Measurements from ENCODE around the gene KCNG2.
"Not testable (repeated sequence)": the region's sequence is repeated elsewhere in the genome, so short reads cannot be mapped to it uniquely, and the experiment has no call there.

The KCNG2 gene

GRCh38 chr18:79873449-79874110 lies 75.8 kb downstream of the KCNG2 start:
- DNase-seq = no peak

GRCh38 chr18:79874553-79875530 lies 77.1 kb downstream of the KCNG2 start:
- no peak for DNase-seq

- DNase-seq = no peak
Measured at GRCh38 chr18:79875531-79875919, 77.8 kb downstream of the KCNG2 start.

- DNase-seq = no peak
Measured at GRCh38 chr18:79875931-79876461, 78.3 kb downstream of the KCNG2 start.

GRCh38 chr18:79876497-79876896 lies 78.8 kb downstream of the KCNG2 start:
- DNase-seq = no peak

GRCh38 chr18:79877163-79878091 lies 79.7 kb downstream of the KCNG2 start:
- DNase-seq = no peak

- not testable (repeated sequence) for DNase-seq
Measured at GRCh38 chr18:79878246-79878645, 80.5 kb downstream of the KCNG2 start.

- no peak for DNase-seq
Measured at GRCh38 chr18:79878741-79879378, 81.1 kb downstream of the KCNG2 start.

GRCh38 chr18:79879566-79879965 lies 81.8 kb downstream of the KCNG2 start:
- no peak for DNase-seq

GRCh38 chr18:79881695-79882094 lies 84.0 kb downstream of the KCNG2 start:
- no peak for DNase-seq

- DNase-seq = no peak
Measured at GRCh38 chr18:79882522-79883241, 84.9 kb downstream of the KCNG2 start.

GRCh38 chr18:79883461-79884293 lies 85.9 kb downstream of the KCNG2 start:
- DNase-seq = no peak

- DNase-seq = no peak
Measured at GRCh38 chr18:79884294-79884962, 86.7 kb downstream of the KCNG2 start.

- DNase-seq = no peak
Measured at GRCh38 chr18:79884963-79885728, 87.4 kb downstream of the KCNG2 start.

- no peak for DNase-seq
Measured at GRCh38 chr18:79887181-79888000, 89.7 kb downstream of the KCNG2 start.

- DNase-seq = no peak
Measured at GRCh38 chr18:79888016-79888415, 90.3 kb downstream of the KCNG2 start.

GRCh38 chr18:79889569-79889968 lies 91.8 kb downstream of the KCNG2 start:
- no peak for DNase-seq

- DNase-seq = no peak
Measured at GRCh38 chr18:79890674-79891073, 92.9 kb downstream of the KCNG2 start.
